GM19328 (cell line): Measurements from ENCODE around the gene NPY1R.

Experiments used
- ATAC-seq: cut with Tn5 transposase; IDR thresholded peaks from one replicate; pipeline ENCODE4 v1.9.1; 2021; ENCODE audit warnings: mild to moderate bottlenecking, moderate library complexity; ENCODE audit not compliant: unreplicated experiment

The NPY1R gene

DNA sequence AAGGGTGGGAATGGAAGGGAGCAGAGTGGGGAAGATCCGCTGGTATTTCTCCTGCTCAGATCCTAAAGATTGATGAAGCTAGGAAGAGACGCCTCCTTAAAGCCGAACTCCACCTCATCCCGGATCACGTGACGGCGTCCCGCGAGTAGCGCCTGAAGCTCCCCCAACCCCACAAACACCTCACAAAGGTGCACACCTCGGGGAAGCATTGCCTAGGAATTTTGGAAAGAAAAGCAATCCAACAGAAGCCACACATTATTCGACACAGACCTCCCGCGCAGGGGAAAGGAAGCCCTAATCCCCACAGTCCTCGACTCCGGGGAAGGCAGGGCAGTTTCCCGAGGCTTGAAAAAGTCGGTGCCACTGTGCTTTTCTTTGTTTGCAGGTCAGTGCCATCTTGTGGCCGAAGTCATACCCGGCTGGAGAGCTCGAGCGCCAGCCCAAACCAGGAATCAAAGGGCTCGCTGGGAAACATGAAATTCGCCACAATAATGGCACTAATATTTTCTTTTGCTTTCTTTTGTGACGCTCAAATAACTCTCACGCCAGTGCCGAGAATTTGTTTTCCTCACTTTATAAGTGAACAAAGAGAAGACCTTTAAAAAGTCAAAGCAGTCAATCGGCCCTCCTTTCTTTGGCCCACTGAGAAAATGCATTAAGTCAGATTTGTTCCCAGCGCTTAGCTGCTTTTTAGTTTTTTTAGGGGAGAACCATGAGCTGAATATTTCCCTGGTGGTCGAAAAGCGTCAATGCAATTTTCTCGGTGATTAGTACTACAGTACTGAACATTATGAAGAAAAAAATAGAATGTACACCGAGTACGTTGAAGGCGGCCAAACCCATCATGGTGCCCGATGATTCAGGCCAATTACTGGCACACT lies at the start of gene NPY1R:
Gene NPY1R, minus strand, starts transcription at position 71 of the 881 bp plus-strand sequence. CDS start 6,042 bp downstream, outside the sequence.
- peak; percentile 72 for ATAC-seq

DNA sequence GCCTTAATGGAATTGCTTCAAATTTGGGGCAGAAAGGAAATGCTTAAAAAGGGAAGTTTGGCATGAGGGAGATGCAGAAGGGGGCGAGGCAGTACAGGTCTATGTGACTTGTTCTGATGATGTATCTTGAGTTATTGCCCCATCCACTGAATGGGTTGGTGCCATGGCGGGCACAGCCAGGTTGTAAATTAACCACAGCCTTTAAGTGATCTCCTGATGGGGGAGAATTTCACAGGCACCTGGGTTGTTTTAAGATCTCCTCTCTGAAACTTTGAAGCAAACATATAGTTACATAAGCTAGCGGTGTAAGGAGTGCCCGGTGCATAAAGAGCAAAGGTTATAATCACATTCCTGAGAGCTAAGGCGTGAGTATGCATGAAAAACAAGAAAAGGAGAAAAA lies 48.3 kb upstream of the NPY1R start:
- ATAC-seq: no peak

DNA sequence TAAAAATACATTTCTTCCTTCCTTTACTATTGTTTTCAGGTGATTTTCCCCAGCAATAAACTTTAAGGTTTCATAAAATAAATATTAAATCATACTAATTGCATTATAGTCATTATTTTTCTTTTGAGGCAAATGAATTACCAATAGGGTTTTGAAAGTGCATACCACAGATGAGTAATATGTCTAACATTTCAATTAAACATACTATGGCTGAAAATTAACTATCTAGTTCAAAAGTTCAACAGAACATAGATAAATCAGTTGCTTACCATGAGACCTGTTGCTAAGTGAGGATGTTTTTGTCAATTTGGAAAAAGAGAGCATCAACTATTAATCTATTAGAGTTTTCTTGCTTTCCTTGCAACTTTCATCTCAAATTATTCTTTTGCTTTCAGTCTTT lies 46.3 kb upstream of the NPY1R start:
- no peak for ATAC-seq

DNA sequence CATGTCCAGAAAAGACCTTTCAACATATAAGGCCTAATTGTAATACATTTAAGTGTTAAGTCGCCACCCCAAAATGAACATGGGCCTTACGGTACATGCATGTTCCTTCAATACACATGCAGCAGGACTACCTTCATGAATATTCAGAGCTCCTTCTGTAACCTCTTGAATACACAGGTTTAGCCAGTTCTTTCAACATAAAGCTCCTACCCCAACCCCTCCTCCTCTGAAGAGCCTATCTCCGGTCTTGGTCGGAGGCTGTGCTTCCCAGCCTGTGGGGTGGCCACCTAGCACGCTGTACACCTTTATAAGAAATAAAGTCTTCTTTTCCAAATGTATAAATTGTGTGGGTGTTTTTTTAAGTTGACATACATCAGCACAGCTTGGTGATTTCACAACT lies 39.6 kb upstream of the NPY1R start:
- ATAC-seq: no peak

DNA sequence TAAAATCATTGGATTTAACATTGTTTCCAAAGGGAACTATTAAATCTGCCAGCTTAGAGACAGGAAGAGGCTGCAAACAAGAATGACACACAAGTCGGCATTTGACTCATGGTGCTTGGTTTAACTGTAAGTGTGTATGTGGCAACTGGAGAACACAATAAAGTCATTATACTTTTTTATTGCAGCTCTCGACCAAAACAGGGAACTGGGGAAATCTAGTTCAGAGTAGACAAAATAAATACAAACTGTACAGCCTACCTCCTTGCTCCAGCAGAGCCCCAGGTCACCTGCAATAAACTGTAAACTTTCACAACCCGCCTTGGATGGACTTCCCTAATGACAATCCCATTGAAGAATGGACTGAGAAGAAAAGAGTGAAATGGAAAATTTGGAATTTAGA lies 35.3 kb upstream of the NPY1R start:
- no peak for ATAC-seq

DNA sequence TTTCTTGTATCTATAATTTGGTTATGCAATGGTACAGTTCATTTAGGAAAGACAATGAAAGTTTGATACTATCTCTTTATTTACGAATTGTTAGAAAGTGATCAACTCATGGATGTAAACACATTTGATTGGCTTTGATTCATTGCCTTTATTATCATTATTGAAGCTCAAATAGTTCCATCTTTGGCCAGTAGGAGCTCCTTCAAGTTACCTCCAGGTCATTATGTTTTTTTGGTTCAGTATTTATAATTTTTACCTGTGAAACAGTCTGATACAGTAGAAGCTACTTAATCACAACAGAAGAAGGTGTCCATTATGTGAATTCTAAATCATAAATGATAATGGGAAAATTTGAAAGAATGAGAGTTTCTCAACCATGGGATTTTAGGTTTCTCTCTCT lies 23.7 kb upstream of the NPY1R start:
- ATAC-seq: no peak

DNA sequence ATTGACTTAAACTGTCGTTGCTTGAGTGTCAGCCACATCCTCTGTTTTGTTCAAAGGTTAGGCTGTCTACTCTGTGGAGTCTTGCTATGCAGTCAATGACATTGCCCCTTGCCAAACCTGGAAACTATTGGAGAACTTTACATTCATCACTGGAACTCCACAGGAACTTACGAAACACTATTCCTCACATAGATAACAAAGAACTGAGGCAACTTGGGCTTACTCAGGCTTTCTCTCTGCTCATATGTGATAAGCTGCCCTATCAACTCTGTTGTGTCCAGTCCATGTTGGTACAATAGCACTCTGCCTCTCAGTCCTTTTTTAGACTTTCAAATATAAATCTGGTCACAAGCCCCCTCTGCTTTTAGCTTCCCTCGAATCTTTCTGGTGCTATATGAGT lies 20.7 kb upstream of the NPY1R start:
- ATAC-seq: no peak

DNA sequence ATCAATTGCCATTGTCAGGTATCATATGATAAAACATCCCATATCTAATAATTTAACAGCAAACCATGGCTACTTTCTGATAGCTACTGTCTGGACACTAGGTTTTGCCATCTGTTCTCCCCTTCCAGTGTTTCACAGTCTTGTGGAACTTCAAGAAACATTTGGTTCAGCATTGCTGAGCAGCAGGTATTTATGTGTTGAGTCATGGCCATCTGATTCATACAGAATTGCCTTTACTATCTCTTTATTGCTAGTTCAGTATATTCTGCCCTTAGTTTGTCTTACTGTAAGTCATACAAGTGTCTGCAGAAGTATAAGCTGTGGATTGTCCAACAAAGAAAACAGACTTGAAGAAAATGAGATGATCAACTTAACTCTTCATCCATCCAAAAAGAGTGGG lies 18.3 kb upstream of the NPY1R start:
- no peak for ATAC-seq

DNA sequence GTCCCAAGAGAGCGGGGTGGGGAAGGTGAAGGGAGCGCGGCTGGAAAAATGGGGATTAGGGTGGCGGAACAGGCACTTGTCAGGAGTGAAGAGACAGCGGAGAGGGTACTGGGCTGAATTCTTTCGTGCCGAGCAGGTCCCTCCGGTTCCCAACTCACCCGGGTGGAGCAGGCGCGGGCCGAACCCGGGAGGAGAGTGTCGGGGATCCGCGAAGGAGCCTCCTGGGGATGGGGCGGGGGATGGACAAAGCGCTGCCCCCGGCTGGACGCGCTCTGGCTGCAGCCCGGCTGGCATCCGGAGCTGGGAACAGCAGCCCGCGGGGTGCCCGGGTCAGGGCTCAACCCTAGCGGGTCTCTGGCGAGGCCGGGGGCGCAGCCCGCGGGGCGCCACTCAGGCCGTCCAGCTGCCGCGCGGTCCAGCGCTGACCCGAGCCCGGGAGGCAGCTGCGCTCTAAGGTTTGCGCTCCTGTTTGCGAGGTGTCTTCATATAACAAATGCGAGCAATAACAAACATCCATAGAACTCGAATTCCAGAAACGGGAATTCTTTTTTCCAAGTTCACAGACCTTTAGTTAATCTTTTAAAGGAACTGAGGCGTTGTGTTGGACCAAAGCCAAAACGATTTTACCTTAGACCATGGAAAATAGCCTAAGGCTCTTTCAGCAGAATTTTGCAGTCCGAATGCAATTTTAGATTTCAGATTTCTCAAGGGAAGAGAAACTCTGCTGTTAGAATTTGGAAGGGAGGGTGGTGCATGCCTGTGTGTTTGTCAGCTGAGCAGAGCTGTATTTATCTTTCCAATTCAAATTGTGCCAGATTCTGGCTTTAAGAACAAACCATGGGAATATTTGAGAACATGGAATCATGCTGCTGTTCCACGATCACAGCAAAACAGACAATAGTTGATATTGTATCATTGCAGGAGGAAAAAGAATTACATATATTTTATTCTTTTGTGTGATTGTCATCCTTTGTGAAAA lies 12.0 kb upstream of the NPY1R start:
- ATAC-seq: no peak

DNA sequence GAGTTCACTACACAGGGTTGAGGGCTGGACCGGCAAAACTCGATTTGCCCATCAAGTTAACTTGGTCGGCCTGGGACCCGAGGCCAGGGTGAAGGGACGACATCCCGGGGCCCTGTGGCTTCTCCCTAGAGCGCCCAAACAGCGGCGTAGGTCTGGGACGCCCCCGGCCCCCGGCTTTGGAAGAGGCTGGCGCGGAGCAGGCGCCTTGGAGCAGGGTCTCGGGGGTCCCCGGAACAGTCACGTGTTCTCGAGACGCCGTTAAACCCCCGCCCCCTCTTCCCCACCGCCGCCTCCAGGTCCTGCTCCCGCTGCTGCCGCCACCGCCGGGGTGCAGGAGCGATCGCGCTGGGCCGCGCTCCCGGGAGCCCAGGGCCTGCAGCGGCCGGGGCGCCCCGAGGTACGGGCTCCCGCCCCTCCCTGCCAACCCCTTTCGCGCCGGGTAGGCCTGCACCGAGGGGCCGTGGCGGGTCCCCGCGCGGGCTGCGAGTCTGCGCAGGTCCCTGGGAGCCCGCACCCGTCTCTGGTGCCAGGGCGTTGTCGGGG lies 11.3 kb upstream of the NPY1R start, which contains the start of gene NPY5R:
Gene NPY5R, plus strand, starts transcription at position 289 of the 543 bp plus-strand sequence. CDS start 6,382 bp downstream, outside the sequence.
- no peak for ATAC-seq

DNA sequence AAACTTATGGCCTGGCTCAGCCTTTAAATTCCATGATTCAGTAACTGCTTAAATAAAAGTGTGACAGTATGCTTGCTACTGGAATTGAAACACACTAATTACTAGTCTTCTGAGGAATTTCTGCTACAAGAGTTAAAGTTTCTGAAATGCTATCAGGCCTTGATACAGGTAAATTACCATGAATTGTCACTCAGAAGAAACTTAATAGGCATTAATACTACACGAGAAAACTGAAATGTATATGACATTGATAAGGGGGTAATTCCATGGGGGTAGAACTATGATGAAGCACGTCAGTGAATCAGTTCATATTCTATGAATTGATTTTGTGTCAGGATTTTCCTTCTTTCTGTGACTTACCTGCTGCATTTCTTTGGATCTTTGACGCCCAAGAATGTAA lies 3.0 kb upstream of the NPY1R start:
- ATAC-seq: no peak

DNA sequence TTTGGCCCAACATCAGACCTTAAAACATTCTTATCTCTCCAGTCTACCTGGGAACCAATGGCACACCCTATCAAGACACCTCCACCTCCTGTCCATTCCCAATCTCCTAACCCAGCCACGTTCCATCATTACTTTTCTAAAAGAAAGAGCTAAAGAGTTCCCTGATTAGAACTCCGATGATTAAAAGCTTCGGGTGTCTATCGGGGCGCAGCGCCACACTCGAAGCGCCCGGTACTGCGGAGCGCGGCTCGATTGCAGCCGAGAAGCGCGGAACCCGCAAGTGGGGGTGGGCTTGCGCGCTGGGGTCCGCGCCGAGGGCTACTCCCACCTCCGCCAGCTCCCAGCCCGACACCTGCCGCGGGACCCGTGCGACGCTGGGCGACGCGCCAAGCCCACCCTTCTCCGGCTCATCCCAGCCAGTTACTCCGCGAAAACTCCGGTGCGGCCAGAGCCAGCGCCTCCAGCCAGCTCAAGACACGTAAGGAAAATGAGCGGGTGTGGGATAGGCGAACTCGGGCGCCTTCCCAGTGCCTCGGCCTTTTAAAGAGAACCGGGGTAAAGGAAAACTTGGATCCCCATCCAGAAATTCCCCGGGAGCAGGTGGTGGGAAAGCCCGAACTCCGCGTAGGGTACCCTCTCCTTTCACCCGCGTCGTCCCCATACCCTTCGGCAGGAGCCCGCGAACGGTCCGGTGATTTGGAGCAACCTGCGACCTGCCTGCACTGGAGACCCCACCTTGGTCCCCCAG lies 593 bp downstream of the NPY1R start:
- no peak for ATAC-seq

DNA sequence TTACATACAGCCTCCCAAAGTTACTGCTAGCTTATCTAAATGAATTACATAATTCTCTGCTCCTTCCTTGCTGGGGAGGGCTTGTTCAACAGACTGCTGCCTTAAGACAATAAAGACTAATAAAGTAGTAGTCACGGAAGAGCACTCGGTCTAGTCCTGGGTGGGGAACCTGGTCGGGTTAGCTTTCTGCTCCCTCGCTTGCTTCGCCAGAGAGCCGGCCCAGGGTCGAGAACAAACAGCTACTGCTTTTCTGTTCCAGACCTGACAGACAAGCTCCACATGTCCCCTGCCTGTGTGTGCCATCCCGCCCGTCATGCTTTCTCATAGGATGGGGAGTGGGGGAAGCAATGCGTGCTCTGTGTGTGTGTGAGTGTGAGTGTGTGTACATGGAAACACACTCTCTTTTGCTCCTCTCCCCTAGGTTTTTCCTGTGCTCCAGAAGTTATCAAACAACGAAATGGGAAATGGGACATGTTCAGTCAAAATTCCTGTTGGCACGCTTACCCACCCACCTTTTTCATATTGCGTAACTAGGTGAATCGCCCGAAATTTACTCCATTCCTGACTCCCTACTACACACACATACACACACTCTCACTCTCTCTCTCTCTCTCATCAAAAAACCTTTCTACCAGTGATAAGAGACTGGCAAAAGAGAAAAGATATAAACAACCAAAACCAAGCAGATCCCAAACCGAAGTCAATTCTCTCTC lies 1.3 kb downstream of the NPY1R start:
- ATAC-seq: no peak

DNA sequence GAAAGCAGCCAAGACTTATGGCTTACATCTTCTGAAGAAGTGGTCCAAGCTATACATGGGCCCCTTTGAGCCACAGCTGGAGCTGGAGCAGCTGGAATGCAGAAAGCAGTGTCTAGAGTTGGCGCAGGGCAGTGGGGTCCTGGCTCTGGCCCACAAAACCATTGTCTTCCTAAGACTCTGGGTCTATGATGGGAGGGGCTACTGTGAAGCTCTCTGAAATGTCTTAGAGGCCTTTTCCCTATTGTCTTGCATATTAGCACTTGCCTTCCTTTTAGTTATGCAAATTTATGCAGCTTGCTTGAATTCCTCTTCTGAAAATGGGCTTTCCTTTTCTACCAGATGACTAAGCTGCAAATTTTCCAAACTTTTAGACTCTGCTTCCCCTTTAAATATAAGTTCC lies 15.3 kb downstream of the NPY1R start:
- no peak for ATAC-seq

DNA sequence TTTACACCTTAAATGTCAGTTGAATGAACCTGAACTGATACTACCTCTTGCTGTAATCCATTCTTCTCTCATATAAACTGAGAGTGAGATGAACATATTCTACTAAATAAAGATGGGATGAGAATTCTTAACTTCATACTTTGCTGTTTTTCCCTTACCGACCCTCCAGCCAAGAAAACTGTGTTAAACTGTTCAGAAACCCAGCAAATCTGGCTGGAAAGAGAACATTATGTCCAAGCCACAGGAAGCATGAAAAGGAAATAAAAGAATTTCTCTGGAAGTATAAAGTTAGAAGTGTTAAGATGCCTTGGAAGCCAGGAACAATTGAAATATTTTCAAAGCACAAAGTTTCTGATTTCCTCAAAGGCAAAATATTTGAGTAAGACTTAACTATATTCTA lies 22.9 kb downstream of the NPY1R start:
- no peak for ATAC-seq

DNA sequence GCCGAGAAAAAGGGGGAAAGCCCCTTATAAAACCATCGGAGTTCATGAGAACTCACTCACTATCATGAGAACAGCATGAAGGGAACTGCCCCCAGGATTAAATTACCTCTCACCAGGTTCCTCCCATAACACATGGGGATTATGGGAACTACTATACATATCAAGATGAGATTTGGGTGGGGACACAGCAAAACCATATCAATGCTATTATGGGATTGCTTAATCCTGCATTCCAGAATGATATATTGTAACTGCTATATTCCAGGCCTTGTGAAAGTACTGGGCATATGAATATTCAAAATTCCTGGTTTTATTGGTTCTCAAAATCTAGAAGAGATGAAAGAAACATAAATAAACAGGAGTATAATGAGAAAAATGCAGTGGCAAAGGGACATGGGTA lies 29.3 kb downstream of the NPY1R start:
- ATAC-seq: no peak

DNA sequence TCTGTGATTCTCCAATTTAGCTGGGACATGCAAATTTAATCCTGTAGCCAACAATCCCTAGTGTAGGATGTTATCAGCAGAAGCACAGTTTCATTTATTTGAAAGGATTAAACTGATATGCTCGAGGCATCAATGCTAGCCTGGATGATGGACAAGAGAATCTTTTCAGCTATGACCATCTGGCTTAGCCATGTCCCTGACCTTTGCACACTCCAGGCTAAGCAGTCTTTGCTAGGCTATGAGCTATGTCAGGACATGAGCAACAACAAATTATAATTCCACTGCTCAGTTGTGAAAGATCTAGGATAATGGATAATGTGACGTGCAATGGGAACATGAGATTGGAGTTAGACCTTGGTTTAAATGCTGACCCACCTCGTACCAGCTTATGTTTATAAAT lies 32.0 kb downstream of the NPY1R start:
- ATAC-seq: no peak

DNA sequence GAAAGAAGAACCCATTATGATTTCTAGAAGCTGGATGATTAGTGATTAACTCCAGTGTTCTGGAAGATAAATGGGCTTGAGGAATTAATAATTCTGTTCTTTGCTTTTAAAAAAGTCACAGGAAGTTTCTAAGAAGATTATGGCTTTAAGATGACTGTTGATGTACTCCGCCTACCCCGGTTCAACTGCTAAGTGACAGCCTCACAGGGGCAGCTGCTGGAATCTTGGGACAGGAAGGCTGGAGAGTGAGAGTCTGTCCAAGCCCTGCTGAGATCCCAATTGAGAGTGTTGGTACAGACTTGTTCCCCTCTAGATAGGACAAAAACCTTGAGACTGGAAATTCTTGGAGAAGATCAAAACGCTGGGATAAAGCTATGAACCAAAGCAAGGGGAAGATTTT lies 37.3 kb downstream of the NPY1R start:
- no peak for ATAC-seq

DNA sequence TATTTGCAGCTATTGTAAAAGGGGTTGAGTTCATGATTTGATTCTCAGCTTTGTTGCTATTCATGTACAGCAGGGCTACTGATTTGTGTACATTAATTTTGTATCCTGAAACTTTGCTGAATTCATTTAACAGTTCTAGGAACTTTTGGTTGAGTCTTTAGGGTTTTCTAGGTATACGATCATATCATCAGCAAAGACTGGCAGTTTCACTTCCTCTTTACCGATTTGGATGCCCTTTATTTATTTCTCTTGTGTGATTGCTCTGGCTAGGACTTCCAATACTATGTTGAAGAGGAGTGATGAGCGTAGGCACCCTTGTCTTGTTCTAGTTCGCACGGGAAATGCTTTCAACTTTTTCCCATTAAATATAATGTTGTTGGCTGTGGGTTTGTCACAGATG lies 48.1 kb downstream of the NPY1R start:
- no peak for ATAC-seq
